ENCODE data around the gene PGPEP1.

GRCh38 chr19:18353378-18354005 lies 13.1 kb downstream of the PGPEP1 start:
- TF ChIP-seq, protein P1, sequence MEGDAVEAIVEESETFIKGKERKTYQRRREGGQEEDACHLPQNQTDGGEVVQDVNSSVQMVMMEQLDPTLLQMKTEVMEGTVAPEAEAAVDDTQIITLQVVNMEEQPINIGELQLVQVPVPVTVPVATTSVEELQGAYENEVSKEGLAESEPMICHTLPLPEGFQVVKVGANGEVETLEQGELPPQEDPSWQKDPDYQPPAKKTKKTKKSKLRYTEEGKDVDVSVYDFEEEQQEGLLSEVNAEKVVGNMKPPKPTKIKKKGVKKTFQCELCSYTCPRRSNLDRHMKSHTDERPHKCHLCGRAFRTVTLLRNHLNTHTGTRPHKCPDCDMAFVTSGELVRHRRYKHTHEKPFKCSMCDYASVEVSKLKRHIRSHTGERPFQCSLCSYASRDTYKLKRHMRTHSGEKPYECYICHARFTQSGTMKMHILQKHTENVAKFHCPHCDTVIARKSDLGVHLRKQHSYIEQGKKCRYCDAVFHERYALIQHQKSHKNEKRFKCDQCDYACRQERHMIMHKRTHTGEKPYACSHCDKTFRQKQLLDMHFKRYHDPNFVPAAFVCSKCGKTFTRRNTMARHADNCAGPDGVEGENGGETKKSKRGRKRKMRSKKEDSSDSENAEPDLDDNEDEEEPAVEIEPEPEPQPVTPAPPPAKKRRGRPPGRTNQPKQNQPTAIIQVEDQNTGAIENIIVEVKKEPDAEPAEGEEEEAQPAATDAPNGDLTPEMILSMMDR (IDR thresholded peaks at IDR 0.05) = no peak
- no peak for TF ChIP-seq POLR2A (IDR thresholded peaks at IDR 0.05)
